ENCODE data around the gene TRPM2.

GRCh38 chr21:44403106-44404020, 49.9 kb downstream of the TRPM2 start:
- TF ChIP-seq CTCF (IDR thresholded peaks at IDR 0.05 in 4 of 5, conservative IDR thresholded peaks at IDR 0.05 in 1 of 5) (no peak), POLR2A (IDR thresholded peaks at IDR 0.05) (no peak)
